Fibroblast of the aortic adventitia (primary cell): Measurements from ENCODE around the gene PRSS38. TPM values are rescaled to one million over a fixed set of nuclear protein-coding genes. Genes with fewer than 3 reads are reported as not detected.

Experiments
- DNase-seq: peaks from one replicate; pipeline ENCODE4 v3.0.0-alpha.2; 2010; ENCODE audit warnings: low read depth
- H3K4me3 ChIP-seq: 2 replicates; pipeline ENCODE4 v1.5.1; 2011; ENCODE audit warnings: low read depth, mild to moderate bottlenecking, control low read depth, low read length, moderate library complexity
- CTCF ChIP-seq: IDR thresholded peaks from 2 replicates; pipeline ENCODE4 v1.5.1; 2011; ENCODE audit warnings: mild to moderate bottlenecking, low read length, control low read depth, inconsistent platforms; ENCODE audit not compliant: insufficient read depth
- total RNA-seq: library from RNA; depleted of rRNA; stranded (reverse); fragments of >200 nt; gene quantifications from 2 replicates; pipeline ENCODE4 v1.2.3, GENCODE V29; 2012; ENCODE audit warnings: low replicate concordance

Gene PRSS38
- total RNA-seq, 1 donor = not detected

GRCh38 chr1:227892489-227893299 is 77.2 kb downstream of the PRSS38 start:
- no peak for TF ChIP-seq CTCF
- no peak overlapping the region for H3K4me3 ChIP-seq
- DNase-seq = peak; percentile 11

- no peak overlapping the region for H3K4me3 ChIP-seq
- DNase-seq = no peak
- no peak for TF ChIP-seq CTCF
Observed at GRCh38 chr1:227893300-227893948, 77.9 kb downstream of the PRSS38 start.

DNA sequence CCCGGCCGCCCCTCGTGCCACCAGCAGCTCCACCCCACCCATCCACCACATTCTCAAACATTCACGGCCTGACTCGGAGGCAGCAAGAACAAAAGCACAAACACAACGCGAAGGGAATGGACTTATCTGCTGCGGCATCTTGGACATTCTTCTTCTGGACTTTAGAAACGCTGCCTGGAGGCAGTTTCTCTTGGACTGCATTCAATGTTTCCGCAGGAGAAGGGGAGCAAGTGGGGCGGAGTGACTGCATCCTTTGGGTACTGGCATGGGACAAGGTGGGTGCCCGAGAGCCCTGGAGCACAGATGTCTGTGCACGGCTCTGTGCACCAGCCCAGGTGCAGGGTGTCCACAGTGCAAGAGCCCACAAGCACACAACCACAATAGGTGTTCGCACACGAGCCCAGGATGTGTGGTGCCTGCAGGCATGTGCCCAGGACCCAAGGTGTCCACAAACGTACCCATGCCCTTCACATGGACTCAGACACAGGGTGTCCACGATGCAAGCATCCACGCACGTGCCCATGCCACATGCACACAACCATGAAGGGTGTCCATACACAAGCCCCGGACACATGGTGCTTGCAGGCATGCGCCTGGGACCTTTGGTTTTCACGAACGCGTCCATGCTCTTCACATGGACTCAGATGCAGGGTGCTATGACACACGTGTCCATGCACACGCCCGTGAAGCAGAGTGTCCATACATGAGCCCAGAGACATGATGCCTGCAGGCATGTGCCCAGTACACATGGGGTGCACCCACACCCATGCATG is 78.7 kb downstream of the PRSS38 start:
- H3K4me3 ChIP-seq = no peak overlapping the region
- TF ChIP-seq CTCF = no peak
- DNase-seq = no peak

DNA sequence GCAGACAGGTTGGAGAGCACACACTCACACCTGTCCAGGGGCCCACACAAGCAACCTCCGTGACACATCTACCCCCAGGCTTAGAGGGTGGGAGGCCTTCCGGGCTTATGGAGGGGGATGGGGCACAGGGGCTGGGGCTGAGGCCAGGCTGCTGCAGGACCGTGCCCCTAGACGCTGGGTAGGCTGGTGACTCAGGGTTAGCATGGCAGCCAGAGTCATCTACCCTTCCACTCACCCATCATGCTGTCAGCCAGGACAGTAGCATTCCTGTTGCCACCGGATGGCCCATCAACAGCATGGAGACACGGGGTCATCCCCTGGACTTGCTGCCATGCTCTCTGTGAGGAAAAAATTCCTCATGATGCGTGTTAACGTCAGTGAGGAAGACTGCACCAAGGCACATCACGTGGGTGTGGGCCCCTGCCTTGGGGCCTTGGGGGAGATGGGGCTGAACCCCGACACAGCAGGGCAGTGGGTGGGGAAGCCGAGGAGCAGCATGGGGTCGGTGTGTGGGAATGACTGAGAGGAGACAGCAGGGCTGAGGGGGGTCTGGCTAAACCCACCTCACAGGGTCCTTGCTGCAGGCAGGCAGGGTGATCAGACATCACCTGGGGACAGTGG is 79.5 kb downstream of the PRSS38 start:
- DNase-seq = no peak
- H3K4me3 ChIP-seq = no peak overlapping the region
- TF ChIP-seq CTCF = no peak

Other genes with a start within 250 kb of the PRSS38 start
- gene JMJD4, start 80.4 kb upstream of the PRSS38 start, total RNA-seq = 13.4 and 26.8 TPM in 2 replicates
- gene SNAP47, start 80.2 kb upstream of the PRSS38 start, total RNA-seq = 31.1 and 35.9 TPM in 2 replicates
- gene WNT9A, start 132.3 kb downstream of the PRSS38 start, total RNA-seq = 0.41 and 0.99 TPM in 2 replicates
- not detected in 2 replicates for gene WNT3A, start 191.3 kb downstream of the PRSS38 start, total RNA-seq